Hematopoietic multipotent progenitor cell treated with erythropoietin and hydrocortisone succinate and interleukin-3 and kit ligand, for 17 days (in vitro differentiated cells): ENCODE data around the gene OR4K13.

ENCODE experiments used
- DNase-seq: peaks from one replicate; pipeline ENCODE4 v3.0.0-alpha.2; 2015; ENCODE audit warnings: low spot score

The OR4K13 gene

GRCh38 chr14:20035938-20036337 lies at the start of gene OR4K13:
Gene OR4K13, minus strand, starts transcription at chr14:20036038. Its CDS starts 1,280 bp downstream, at chr14:20034758.
- no peak for DNase-seq

- DNase-seq, result no peak
Measured at GRCh38 chr14:20059745-20060144, 23.9 kb upstream of the OR4K13 start, which contains the start of gene OR4L1. Gene OR4L1, plus strand, starts transcription at chr14:20060045. Its CDS starts 0 bp downstream, at chr14:20060045.

GRCh38 chr14:20048202-20048601 lies 12.4 kb upstream of the OR4K13 start:
- DNase-seq, result no peak

GRCh38 chr14:20044243-20044642 lies 8.4 kb upstream of the OR4K13 start:
- DNase-seq, result no peak

GRCh38 chr14:20035449-20035848 lies 389 bp downstream of the OR4K13 start:
- no peak for DNase-seq

- no peak for DNase-seq
Measured at GRCh38 chr14:20031058-20031457, 4.8 kb downstream of the OR4K13 start.

- DNase-seq, result no peak
Measured at GRCh38 chr14:20019257-20019865, 16.5 kb downstream of the OR4K13 start, which contains the start of gene OR4K14. Gene OR4K14, minus strand, starts transcription at chr14:20019307. Its CDS starts 4,114 bp downstream, at chr14:20015193.

- DNase-seq, result no peak
Measured at GRCh38 chr14:20008156-20008555, 27.7 kb downstream of the OR4K13 start.

GRCh38 chr14:20002319-20002718 lies 33.5 kb downstream of the OR4K13 start:
- DNase-seq, result no peak

- no peak for DNase-seq
Measured at GRCh38 chr14:20001863-20002262, 34.0 kb downstream of the OR4K13 start, which contains the start of gene OR4Q2. Gene OR4Q2, plus strand, starts transcription at chr14:20002163.

- no peak for DNase-seq
Measured at GRCh38 chr14:19993438-19993837, 42.4 kb downstream of the OR4K13 start.
